HG02623 (cell line): Measurements from ENCODE around the gene IQCE.

Experiments used
- ATAC-seq: cut with Tn5 transposase; IDR thresholded peaks from one replicate; pipeline ENCODE4 v1.9.1; 2021; ENCODE audit warnings: moderate library complexity; ENCODE audit not compliant: unreplicated experiment

The IQCE gene

GRCh38 chr7:2558629-2559282, at the start of gene IQCE:
Gene IQCE (plus strand): TSS chr7:2558979. CDS start chr7:2559182, 203 bp downstream.
- peak; percentile 54 for ATAC-seq

GRCh38 chr7:2509298-2509906, 49.4 kb upstream of the IQCE start:
- ATAC-seq: no peak

GRCh38 chr7:2510130-2510776, 48.5 kb upstream of the IQCE start:
- ATAC-seq: no peak

- no peak for ATAC-seq
These were observed 47.6 kb upstream of the IQCE start for GRCh38 chr7:2510909-2511768.

- no peak for ATAC-seq
These were observed 47.0 kb upstream of the IQCE start for GRCh38 chr7:2511769-2512168.

- no peak for ATAC-seq
These were observed 46.6 kb upstream of the IQCE start for GRCh38 chr7:2512179-2512661.

- ATAC-seq: no peak
These were observed 46.1 kb upstream of the IQCE start for GRCh38 chr7:2512713-2513112.

GRCh38 chr7:2513702-2514101, 45.1 kb upstream of the IQCE start:
- ATAC-seq: no peak

GRCh38 chr7:2514473-2515423, 44.0 kb upstream of the IQCE start:
- no peak for ATAC-seq

GRCh38 chr7:2515424-2516193, 43.2 kb upstream of the IQCE start:
- ATAC-seq: no peak

- no peak for ATAC-seq
These were observed 42.6 kb upstream of the IQCE start for GRCh38 chr7:2516194-2516555.

- no peak for ATAC-seq
These were observed 41.8 kb upstream of the IQCE start for GRCh38 chr7:2517026-2517425.

GRCh38 chr7:2517678-2518507, 40.9 kb upstream of the IQCE start:
- ATAC-seq: no peak

- ATAC-seq: no peak
These were observed 40.1 kb upstream of the IQCE start for GRCh38 chr7:2518737-2519118.

- ATAC-seq: peak; percentile 82
These were observed 39.5 kb upstream of the IQCE start, which contains the start of gene LFNG for GRCh38 chr7:2519119-2519930. Gene LFNG (plus strand): TSS chr7:2519774. CDS start chr7:2519862, 88 bp downstream.

GRCh38 chr7:2520131-2520760, 38.5 kb upstream of the IQCE start:
- no peak for ATAC-seq

- no peak for ATAC-seq
These were observed 38.0 kb upstream of the IQCE start for GRCh38 chr7:2520761-2521290.
